GM21786 (cell line): ENCODE measurements around the gene DLD.
"Not testable (repeated sequence)": the region's sequence is repeated elsewhere in the genome, so short reads cannot be mapped to it uniquely, and the experiment has no call there.

ENCODE experiments used
- ATAC-seq: cut with Tn5 transposase; IDR thresholded peaks from one replicate; pipeline ENCODE4 v1.9.1; 2021; ENCODE audit not compliant: unreplicated experiment

The DLD gene, protein sequence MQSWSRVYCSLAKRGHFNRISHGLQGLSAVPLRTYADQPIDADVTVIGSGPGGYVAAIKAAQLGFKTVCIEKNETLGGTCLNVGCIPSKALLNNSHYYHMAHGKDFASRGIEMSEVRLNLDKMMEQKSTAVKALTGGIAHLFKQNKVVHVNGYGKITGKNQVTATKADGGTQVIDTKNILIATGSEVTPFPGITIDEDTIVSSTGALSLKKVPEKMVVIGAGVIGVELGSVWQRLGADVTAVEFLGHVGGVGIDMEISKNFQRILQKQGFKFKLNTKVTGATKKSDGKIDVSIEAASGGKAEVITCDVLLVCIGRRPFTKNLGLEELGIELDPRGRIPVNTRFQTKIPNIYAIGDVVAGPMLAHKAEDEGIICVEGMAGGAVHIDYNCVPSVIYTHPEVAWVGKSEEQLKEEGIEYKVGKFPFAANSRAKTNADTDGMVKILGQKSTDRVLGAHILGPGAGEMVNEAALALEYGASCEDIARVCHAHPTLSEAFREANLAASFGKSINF

DNA sequence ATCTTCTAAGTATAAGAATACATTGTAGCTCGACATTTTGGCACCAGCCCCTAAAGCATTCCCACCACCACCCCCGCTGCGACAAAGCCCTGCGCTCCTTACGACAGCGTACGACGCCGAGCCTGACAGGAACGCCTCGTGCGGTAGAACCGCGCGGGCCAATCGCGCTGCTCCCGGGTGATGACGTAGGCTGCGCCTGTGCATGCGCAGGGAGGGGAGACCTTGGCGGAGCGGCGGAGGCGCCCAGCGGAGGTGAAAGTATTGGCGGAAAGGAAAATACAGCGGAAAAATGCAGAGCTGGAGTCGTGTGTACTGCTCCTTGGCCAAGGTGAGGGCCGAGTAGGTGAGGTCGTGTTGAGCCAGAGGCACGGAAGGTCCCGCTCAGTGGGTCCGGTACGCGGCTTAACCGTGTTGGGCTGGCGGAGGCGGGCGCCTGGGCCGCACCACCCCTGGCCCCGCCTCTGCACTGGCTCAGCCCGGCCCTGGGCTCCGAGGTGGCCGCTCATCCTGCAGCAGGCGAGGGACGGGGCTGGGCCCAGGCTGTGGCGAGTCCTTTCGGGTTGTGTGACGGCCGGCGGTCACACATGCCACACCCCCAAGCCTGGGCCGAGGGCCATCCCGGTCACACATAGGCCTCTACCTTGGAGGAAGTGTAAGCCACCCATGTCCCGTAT lies at the start of gene DLD:
Gene DLD, plus strand, starts transcription at position 222 of the 674 bp plus-strand sequence. Its CDS starts 68 bp downstream, at position 290.
- ATAC-seq: peak; percentile 98

DNA sequence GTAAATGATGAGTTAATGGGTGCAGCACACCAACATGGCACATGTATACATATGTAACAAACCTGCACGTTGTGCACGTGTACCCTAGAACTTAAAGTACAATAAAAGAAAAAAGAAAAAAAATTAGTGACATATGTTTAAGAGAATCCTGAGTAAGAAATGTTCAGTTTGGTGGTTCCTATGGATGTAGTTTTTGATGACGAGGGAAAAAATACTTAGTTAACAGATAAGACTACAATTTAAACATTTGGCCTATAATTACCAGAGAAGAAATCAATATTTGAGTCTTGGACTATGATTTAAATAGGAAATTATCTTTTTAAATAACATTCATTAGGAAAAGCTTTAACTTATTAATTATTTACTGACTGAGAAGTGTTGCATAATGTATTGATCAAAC lies 48.8 kb upstream of the DLD start:
- ATAC-seq: no peak

DNA sequence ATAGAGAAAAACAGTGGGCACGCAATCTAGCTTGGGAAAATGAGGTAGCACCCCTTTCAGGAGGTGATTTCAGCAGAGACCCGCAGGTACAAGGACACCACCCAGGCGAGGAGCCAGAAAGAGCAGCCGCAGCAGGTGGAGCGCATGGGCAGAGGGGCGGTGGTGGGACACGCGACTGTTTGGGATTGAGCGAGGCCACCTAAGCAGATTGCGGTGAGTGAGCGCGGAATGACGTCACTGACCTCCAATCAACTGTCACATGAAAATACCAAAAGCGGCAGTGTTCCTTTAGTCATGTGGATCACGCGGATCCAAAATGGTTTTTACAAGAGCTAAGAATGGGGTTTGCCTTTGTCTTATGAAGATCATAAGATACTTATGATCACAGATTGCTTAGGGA lies 47.8 kb upstream of the DLD start:
- no peak for ATAC-seq

DNA sequence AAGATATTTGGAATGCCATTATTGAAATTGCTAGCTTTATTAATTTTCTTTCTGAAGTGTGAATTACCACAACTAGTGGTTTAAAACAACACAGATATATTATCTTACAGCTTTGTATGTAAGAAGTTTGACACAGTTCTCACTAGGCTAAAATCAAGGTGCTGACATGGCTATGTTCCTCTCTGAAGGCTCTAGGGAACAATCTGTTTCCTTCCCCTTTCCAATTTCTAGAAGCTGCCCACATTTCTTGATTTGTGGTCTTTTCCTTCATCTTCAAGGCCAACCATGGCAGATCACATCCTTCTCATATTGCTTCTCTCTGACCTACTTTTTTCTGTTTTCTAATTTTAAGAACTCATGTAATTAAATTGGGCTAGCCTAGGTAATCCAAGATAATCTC lies 44.7 kb upstream of the DLD start:
- ATAC-seq: no peak

DNA sequence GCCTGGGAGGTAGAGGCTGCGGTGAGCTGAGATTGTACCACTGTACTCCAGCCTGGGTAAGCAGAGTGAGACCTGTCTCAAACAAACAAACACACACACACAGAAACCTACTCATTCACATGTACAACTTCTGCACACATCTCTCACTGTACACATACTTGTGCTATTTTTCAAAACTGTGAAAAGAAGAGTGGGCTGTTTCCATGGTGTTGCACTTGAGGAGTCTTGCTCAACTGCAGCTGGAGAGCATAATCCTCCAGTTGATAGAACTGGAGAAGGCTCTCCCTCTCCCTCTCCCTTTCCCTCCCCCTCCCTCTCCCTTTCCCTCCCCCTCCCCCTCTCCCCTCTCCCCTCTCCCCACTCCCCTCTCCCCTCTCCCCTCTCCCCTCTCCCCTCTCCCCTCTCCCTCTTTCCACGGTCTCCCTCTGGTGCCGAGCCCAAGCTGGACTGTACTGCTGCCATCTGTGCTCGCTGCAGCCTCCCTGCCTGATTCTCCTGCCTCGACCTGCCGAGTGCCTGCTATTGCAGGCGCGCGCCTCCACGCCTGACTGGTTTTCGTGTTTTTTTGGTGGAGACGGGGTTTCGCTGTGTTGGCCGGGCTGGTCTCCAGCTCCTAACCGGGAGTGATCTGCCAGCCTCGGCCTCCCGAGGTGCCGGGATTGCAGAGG lies 43.7 kb upstream of the DLD start:
- ATAC-seq: no peak

DNA sequence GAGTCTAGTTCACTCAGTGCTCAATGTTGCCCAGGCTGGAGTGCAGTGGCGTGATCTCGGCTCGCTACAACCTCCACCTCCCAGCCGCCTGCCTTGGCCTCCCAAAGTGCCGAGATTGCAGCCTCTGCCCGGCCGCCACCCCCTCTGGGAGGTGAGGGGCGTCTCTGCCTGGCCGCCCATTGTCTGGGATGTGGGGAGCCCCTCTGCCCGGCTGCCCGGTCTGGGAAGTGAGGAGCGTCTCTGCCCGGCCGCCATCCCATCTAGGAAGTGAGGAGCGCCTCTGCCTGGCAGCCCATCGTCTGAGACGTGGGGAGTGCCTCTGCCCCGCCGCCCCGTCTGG lies 43.2 kb upstream of the DLD start:
- ATAC-seq: not testable (repeated sequence)

DNA sequence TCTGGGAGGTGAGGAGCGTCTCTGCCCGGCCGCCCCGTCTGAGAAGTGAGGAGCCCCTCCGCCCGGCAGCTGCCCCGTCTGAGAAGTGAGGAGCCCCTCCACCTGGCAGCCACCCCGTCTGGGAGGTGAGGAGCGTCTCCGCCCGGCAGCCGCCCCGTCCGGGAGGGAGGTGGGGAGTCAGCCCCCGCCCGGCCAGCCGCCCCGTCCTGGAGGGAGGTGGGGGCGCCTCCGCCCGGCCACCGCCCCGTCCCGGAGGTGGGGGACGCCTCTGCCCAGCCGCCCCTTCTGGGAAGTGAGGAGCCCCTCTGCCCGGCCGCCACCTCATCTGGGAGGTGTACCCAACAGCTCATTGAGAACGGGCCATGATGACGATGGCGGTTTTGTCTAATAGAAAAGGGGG lies 42.8 kb upstream of the DLD start:
- not testable (repeated sequence) for ATAC-seq

DNA sequence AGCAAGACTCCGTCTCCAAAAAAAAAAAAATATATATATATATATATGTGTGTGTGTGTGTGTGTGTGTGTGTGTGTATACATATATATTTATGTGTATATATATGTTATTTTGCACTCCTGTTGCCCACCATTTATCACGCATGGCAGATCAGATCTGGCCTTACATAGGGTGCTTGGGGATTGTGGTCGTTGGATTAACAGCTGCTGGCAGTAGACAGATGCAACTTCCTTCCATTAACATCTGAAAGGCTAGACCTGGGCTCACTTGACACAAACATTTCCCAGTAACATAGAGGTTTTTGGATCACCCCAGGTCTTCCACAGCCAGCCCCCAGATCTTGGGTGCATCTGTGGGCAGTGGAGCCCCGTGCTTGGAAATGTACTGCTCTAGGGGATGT lies 40.8 kb upstream of the DLD start:
- no peak for ATAC-seq

DNA sequence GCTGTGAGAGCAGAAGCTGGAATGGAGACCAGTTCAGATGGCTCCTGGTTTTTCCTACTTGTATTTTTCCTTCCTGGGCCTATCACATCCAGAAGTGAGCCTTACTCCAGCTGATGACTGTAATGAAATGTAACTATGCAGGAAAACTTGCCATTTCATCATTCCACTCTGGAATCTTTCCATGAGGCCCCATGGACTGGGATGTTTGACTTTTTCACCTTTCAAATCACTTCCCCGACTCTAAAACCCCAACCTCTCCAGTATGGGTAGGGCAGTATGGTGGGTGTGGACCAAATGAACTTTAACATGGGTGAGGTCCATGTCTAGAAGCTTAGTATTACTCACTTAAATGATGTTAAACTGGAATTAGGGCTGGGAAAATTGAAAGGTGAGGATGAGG lies 40.3 kb upstream of the DLD start:
- no peak for ATAC-seq

DNA sequence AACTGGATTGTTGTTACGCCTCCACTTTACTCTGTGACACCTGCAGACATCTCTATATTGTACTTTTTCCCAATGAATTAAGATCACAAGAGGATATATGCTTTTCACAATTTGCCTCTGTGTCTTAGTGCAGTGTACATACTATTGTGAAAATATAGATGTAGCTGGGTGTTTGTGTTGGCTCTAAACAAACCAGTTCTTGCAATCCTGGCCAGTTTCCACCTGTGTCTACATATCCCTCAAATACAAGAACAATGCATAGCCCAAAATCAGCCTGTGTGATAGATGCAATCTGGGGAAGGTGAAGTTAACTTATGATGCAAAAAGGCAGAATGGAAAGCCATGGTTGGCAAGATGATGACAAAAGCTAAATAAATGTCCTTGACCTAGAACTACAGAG lies 36.5 kb upstream of the DLD start:
- no peak for ATAC-seq

DNA sequence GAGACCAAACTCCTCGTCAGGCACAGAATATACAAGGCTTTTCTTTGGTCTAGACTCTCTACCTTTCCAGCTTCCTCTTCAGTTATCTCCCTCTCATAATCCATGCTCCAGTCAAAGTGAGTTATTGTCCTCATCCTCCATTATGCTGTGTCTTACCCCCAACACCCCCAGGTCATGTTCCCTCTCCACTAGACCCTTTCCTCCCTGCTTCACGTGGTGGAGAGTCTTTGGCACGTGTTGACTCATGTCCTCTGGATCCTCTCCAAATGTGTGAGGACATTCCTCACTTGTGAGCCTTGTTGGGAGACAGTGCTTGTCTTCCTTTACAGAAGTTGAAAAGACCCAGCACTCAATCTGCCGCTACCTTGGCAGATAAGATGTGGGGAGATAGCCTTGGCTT lies 36.0 kb upstream of the DLD start:
- ATAC-seq: no peak

DNA sequence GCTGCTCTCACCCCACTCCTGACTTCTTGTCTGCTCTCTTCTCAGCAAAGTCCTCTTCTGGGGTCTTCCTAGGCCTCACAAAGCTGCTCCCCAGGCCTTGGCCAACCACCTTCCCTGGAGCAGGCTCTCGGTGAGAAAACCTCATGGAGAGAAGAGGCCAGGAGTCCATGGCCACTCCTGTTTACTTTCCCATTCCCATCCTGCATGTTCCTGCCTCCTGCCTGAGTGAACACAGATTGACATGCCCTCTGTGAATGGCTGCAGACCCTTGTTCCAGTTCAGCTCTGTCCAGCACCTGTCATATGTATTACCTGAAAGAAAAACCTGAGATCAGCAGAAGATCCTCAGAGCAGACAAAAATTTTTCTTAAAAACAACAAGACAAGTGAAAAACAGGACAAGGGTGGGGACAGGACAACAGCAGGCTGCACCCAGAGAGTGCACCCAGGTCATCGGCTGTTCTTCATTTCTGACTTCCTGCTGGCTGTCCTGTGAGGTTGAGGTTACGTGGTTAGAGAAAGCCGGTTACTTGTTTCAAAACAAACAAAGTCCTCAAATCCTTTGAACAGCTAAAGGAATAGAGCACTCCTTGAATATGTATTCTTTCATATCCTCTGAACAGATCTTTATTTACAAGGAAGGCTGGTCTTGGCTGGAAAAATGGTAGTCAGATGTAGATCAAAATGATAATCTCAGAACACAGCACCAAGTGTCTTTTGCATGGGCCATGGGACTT lies 34.0 kb upstream of the DLD start:
- ATAC-seq: no peak

DNA sequence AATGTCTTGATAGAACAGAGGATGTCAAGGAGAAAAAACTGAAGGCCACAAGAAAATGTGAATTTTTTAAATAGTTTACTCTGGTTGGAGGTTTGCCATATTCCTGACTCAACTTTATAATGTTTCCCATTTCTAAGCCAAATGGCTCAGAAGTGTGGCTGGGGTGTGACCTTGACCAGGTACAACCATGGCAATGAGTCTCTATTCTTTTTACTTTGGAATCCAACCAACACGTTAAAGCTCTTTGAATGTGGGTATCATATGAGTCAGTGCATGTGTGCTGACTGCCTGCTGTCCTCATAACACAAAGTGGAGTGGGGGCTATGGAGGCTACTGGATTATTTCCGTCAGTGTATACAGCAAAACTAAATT lies 33.5 kb upstream of the DLD start:
- no peak for ATAC-seq

DNA sequence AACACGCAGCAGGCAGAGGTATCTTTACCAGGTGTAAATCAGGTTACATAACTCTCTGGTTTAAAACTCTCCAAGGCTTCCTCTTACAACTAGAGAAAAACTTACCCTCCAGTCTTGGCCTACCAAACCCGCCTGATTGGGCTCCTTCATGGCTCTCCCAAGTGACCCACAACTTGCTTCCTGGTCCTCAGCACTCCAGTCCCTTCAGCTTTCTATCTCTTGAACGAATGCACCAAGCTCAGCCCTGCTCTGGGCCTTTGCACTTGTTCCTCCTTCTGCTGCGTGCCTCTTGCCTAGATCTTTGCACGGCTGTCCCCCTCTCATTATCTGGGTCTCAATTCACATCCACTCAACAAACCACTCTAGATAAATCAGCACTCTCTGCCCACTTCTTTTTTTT lies 32.7 kb upstream of the DLD start:
- ATAC-seq: no peak

DNA sequence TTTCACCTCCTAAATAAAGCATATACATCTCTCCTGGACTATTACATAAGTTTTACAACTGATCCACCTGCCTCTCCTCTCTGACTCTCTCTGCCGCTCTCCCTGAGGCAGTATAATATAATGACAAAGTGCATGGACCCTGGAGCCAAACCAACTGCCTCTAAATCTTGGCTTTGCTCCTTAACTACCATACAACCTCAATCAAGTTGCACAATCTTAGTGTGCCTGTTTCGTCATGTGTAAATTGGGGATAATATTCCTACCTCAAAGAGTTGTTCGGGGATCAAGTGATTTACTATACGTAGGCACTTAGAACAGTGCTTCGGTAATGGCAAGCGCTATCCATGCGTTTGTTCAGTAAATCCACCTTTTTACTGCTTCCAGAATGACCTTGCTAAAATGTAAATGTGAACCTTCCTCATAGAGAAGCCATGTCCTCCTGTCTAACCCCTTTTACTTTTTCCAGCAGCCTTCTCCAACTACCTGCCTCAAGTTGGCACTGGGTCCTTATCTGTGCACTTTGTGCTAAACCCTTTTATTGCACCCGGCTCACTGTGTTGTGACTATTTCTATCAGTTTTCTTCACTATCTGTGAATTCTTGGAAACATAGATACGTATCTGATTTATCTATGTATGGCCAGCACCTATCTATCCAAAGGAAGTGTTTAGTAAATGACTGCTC lies 30.6 kb upstream of the DLD start:
- ATAC-seq: no peak

DNA sequence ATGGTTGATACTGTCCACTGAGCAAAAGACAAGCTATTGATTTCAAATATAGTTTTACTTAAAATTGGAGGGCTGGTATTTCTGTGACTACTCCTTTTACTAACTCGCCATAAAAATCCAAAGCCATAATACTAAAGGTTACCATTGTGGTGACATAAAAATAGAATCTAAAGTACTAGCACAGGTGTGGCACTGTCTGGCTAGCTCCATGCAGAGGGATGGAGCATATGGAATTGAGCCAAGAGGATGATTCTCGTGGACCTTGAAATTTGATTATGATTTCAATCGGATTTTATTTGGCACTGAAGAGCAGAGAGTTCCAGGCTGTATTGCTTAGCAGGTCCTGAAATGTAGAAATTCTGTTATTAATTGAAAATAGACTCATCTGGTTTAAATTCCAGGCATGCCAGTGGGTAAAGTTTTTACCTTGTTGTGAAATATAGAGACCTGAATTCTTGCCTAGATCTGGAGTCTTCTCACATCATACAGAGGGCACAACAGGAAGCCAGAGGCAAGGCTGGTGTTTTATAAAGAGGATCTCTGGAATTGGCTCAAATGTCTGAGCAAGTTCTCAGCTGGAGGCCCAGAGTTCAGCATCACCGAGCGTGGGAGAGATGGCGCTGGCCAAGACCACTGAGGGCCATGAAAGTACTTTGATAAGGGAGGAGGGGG lies 29.9 kb upstream of the DLD start:
- ATAC-seq: no peak

DNA sequence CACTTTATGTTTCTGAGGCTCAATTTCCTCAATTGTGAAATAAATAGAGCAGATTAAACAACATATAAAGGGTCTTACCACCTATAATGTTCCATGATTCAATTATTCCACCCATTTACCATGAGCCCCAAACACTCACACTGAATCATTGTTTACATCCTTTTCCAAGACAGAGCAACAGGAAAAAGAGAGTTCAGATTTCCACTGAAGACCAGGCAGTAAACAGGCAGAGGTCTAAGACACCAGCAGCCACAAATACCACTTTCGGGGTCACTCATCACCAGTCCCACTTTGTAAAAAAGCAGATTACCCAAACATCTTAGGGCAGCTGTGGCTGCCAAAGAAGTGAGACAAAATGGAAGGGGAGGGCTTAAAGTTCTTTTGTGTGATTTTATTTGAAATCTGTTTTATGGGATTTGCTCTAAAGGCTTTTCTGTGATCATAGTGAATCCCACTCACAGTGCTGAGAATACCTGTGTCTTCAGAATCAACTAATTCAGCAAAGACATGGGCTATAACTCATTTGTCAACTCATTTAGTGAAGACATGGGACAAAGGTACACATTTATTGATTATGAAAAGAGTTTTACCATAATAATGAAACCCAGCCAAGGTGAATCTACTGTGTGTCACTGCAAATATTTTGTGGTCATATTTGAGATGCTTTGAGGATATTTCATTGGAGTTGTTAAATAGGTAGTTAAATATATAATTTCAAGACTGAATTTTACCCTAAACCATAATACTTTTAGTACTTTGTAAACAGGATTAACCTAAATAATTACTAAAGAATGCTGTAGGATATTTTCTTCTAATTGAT lies 24.8 kb upstream of the DLD start:
- no peak for ATAC-seq

DNA sequence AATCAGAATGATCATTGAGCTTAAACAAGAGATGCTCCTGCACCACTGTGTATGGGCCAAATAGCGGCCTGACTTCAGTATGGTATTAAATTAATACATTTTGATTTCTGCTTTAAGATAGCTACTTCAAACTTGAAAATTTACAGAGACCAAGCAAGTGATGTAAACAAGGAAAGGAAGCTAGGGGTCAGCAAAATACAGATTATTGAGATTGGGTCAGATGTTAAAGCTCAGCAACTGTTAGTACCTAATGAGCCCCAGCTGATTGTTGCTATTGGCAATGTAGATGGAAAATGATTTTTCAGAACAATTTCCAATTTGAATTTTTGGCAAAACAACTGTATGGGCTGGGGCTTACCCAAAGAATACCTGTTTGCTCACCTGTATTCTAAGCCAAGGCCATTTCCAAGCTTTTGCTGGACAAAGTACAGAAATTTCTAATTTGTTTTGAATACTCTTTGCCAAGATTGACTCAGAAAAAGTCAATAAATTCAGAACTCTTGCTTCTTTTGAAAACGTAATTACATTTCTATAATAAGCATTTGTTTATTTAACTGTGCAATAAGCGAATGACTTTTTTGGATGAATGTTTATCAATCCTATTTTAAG lies 23.0 kb upstream of the DLD start:
- ATAC-seq: no peak

DNA sequence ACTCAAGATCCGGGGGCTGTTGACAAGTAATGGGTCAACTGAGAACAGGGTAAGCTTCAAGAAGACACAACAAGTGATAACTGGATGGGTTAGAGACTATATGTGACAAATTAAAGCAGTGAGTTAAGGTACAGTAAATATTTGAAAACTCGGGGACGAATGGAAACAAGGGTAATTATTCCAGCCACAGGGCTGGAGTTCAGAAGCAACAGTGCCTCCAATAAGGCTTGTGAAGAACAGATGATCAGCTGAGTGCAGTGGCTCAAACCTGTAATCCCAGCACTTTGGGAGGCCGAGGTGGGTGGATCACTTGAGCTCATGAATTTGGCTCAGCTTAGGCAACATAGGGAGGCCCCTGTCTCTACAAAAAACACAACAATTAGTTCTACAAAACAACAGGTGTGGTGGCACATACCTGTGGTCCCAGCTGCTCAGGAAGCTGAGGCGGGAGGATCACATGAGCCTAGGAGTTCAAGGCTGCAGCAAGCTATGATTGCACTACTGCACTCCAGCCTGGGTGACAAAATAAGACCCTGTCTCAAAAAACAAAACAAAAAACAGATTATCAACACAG lies 20.5 kb upstream of the DLD start:
- ATAC-seq: no peak
